Measurements from ENCODE around the gene ALOX5AP.

ALOX5AP gene

GRCh38 chr13:30735025-30735871 is at the start of gene ALOX5AP:
Gene ALOX5AP (plus strand): TSS chr13:30735543. CDS start chr13:30735606, 63 bp downstream.
- no peak for DNase-seq (ENCODE audit: low read depth)

DNA sequence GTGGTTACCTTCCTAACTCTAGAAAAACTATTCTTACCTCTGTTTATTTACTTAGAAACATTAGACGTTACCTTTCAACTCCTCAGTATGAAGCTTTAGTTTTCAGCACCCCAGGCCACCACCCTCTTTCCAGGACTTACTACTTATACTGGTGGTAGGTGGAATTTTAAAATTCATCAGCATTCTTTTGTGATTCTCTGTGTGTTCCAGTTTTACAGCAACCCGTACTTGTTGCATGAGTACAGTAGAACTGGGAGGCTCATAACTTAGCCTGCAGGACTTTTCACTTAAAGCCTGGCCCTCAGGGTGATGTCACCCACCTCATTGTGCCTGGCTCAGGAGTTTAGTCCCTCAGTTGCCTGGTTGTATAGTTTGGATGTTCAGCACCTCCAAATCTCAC is 49.4 kb upstream of the ALOX5AP start:
- no peak for DNase-seq (ENCODE audit: low read depth)

GRCh38 chr13:30687601-30688000 is 47.7 kb upstream of the ALOX5AP start:
- DNase-seq (ENCODE audit: low read depth) = no peak

- no peak for DNase-seq (ENCODE audit: low read depth)
These were observed 45.6 kb upstream of the ALOX5AP start for GRCh38 chr13:30689752-30690151.

- no peak for DNase-seq (ENCODE audit: low read depth)
These were observed 44.8 kb upstream of the ALOX5AP start for GRCh38 chr13:30690282-30691188.

DNA sequence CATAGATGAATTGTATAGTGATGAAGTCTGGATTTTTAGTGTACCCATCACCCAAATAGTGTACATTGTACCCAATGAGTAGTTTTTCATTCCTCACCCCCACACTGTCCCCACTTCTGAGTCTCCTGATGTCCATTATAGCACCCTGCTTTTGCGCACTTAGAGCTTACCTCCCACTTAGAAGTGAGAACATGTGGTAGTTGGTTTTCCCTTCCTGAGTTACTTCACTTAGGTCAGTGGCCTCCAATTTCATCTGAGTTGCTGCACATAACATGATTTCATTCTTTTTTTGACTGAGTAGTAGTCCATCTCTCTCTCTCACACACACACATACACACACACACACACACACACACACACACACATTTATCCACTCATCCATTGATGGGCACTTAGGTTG is 43.2 kb upstream of the ALOX5AP start:
- DNase-seq (ENCODE audit: low read depth) = no peak

DNA sequence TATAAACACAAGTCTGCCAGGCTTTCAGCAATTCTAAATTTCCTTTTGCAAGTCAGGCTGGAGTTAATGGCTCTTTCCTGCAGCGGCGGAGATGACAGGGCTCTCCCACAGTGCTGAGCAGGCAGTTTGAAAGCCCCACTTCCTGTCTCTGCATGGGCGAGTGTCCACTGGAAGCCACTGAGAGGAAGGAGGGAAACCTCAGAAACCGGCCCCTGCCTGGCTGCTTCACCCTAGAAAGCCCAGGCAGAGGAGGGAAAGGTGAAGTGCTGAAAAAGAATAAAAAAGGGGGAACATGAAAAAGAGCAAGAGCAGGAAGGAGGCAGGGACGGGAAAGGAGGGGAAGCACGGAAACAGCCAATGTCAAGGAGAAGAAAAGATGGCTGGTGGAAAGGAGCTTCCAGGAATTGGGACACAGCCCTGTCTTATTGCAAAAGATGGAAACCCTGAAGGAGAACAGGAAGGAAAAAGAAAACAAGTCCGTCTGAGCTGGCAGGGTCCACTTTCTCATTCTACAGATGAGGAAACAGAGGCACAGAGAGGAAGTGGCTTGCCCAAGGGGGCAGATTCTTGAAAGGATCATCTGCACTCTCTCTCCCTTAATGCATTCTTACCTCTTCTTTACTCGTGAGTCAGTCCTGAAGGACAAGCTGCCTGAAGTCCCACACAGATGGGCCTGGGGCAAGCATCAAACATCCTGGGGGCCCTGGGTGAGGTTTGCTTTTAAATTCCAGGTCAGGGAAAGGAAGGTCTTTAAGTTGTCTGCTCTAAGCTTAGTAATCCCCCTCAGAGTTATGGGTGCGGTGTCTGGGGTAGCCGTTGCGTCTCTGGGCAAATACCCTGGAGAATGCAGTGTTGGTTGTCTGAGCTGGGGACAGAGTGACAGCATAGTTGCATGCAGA is 38.8 kb upstream of the ALOX5AP start:
- DNase-seq (ENCODE audit: low read depth) = no peak

- DNase-seq (ENCODE audit: low read depth) = no peak
These were observed 38.0 kb upstream of the ALOX5AP start for GRCh38 chr13:30697177-30697953.

DNA sequence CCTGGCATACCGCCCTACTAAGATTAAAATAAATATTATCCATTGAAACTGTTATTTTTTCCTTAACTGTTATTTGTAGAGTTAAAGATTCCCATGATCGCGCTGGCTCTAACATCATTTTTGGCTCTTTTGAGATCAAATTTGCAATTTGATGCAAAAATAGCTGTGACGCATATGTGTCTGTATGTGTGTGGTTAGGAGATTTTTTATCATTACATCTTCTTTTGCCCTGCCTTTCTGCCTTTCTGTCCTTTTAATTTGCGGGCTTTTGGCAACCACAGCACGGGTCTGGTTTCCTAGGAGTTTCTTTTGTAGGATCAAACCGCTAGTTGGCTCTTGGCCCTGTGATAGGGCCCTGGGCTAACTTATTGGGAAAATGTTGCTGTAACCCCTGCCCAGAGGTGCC is 37.3 kb upstream of the ALOX5AP start:
- DNase-seq (ENCODE audit: low read depth) = no peak

GRCh38 chr13:30698488-30699005 is 36.8 kb upstream of the ALOX5AP start:
- DNase-seq (ENCODE audit: low read depth) = no peak

DNA sequence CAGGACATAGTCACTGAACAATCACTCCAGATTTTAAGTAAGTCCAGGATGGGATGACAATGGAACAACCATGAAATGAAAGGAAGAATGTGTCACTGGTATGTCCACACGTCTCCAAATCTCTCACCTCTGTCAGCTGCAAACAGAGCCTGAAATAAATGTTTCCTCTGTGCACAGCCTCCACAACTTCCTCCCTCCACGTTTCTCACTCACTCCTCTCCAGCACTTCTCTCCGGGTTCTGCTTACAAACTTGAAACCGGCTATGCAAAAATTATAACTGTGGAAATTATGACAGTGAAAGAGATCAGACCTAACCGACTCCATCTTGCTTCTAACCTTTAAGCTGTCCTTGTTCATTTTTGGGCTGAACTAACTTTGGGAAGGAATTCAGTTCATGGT is 35.0 kb upstream of the ALOX5AP start:
- no peak for DNase-seq (ENCODE audit: low read depth)

DNA sequence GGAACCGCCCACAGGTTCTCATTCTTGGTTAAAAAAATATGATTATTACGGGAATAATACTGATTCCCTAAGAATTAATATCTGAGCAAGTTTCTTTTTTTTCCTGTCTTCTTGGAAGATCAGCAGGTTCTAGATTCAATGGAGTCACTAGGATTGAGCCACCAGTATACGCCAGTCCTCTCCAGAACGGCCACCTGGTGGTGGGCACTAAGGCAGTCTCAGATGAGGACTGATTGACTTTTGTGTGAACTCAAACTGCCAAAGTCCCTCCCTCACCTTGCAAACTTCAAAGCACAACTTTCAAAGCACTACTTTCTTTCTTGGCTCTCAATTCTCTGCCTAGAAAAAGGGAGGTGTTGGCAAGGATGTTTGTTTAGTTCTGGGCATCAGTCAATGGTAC is 33.3 kb upstream of the ALOX5AP start:
- DNase-seq (ENCODE audit: low read depth) = no peak

DNA sequence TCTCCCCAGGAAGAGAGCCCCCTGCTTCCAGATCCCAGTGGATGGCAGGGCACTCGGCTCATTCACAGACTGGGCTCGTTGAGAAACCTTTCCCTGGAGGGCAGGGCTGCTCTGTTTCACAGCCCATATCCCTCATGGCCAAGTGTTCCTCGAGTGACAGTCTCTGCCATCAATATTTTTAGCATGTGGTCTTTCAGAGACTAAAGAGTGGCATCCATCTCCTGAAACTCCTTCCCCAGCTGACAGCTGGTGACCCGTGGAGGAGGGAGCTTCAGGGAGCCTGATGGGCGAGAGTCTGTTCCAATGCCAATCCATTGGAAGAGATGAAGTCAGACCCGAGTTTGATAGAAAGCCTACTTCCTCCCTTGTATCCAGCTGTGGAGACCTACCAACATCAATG is 30.7 kb upstream of the ALOX5AP start:
- no peak for DNase-seq (ENCODE audit: low read depth)

- DNase-seq (ENCODE audit: low read depth) = no peak
These were observed 29.7 kb upstream of the ALOX5AP start for GRCh38 chr13:30705680-30706079.

GRCh38 chr13:30708541-30708940 is 26.8 kb upstream of the ALOX5AP start:
- DNase-seq (ENCODE audit: low read depth) = no peak

DNA sequence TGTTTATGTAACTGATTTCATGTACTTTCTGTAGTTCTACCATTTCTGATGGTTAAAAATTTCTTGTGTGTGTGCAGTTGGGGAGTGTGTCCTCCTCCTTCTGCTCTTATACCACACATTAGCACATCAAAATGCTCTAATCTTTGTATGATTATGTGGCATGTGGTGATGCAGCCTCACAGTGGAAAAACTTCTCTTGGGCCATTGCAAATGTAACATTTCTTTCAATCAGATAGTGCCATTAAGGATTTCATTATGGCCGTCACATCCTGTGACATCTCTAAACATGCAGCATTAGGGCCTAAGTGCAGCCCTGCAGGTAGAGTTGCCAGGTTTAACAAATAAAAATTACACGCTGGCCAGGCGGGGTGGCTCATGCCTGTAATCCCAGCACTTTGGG is 24.9 kb upstream of the ALOX5AP start:
- no peak for DNase-seq (ENCODE audit: low read depth)

DNA sequence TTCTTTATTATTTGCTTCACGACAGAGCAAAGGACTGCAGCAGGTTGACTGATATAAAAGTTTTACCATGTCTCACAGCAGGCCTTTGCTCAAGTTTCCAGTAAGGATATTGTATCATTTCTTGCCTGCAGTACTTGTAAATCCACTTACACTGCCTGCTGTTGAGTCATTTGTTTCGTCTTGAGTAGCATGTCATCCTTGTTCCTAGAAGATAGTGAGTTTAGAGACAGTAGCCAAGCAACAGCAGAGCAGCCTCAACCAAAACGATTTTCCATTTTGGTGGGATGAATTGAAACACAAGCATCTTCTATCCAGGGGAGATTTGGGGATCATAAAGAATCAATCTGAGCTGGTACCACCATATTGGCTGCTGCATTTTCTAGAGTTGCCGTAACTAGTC is 24.0 kb upstream of the ALOX5AP start:
- no peak for DNase-seq (ENCODE audit: low read depth)

DNA sequence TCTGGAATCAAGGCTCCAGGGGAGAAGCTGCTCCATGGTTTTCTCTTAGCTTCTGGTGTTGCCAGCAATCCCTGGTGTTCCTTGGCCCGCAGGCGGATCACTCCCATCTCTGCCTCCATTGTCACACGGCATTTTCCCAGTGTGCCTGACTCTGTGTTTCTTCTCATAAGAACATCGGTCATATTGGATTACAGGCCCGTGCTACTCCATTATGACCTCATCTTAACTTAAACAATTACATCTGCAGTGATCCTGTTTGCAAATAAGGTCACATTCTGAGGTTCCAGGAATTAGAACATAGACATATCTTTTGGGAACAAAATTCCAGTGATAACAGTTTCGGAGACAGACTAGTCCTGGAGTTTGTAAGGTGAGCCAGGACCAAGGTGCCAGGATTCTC is 23.5 kb upstream of the ALOX5AP start:
- no peak for DNase-seq (ENCODE audit: low read depth)

GRCh38 chr13:30712536-30713532 is 22.5 kb upstream of the ALOX5AP start:
- DNase-seq (ENCODE audit: low read depth) = no peak
